Left lung (tissue), 10 donors: ENCODE measurements around the gene TMUB1. TPM values are rescaled to one million over a fixed set of nuclear protein-coding genes. Genes with fewer than 3 reads are reported as not detected.

Experiments
- ATAC-seq: fragments of 200-7000 bp; cut with Tn5 transposase; one replicate; pipeline ENCODE4 v1.9.1; 2020; ENCODE audit warnings: moderate library complexity
- DNase-seq, 4 donors: peaks; one replicate each; pipeline ENCODE4 v3.0.0-alpha.2; 2013 to 2020
- H3K27ac ChIP-seq, 2 donors: fragments of 200-600 bp; sonication (generic) in 1 of 2; one replicate each; pipeline versions ENCODE4 v1.5.0 to v1.8.0; 2020 to 2021
- H3K27me3 ChIP-seq, 2 donors: fragments of 200-600 bp; sonication (generic) in 1 of 2; one replicate each; pipeline versions ENCODE4 v1.5.0 to v1.8.0; 2020 to 2021
- H3K36me3 ChIP-seq, 2 donors: fragments of 200-600 bp; sonication (generic) in 1 of 2; one replicate each; pipeline versions ENCODE4 v1.5.0 to v1.8.0; 2020 to 2021
- H3K4me1 ChIP-seq, 2 donors: fragments of 200-600 bp; one replicate each; pipeline ENCODE4 v1.8.0; 2021
- H3K4me3 ChIP-seq, 2 donors: fragments of 200-600 bp; sonication (generic) in 1 of 2; one replicate each; pipeline versions ENCODE4 v1.5.0 to v1.8.0; 2020 to 2021; ENCODE audit warnings: mild to moderate bottlenecking in 1 of 2
- H3K9me3 ChIP-seq, 2 donors: fragments of 200-600 bp; sonication (generic) in 1 of 2; one replicate each; pipeline versions ENCODE4 v1.5.0 to v1.8.0; 2020 to 2021
- CTCF ChIP-seq, 2 donors: fragments of 200-600 bp; sonication (generic) in 1 of 2; IDR thresholded peaks; one replicate each; pipeline versions ENCODE4 v1.5.0 to v1.8.0; 2021; ENCODE audit warnings: antibody characterized with exemption in 2 of 2
- intact Hi-C, 2 donors: fragments of 100-400 bp; cut with DNase I; formaldehyde crosslinking; loops; one replicate each; pipeline versions ENCODE4 v1.11.2 to v1.14.2; 2022
- polyA plus RNA-seq, 6 donors: library from polyadenylated mRNA; unstranded; fragments of 120-200 nt; gene quantifications; one replicate each; pipeline ENCODE4 v1.2.1, GENCODE V29; 2013; ENCODE audit not compliant: insufficient read length in 6 of 6
- total RNA-seq, 2 donors: library from RNA; stranded (reverse); fragmentation: NEBNext Ultra II Directional; extraction: Animal tissue kit (Norgen Biotek cat#: 25700); gene quantifications; one replicate each; pipeline ENCODE4 v1.2.1, GENCODE V29; 2021
- donor health status: DM: no; HTN: yes; CAD: no.
- donor health status: DM: no; HTN: no; CAD: no.

TMUB1 gene
- total and polyA plus RNA-seq, 8 donors: 21.2 to 49.1 (median 24.5) TPM

GRCh38 chr7:151103973-151104372, 20.7 kb upstream of the TMUB1 start:
- H3K27ac ChIP-seq: no peak overlapping the region
- no peaks in the 10 kb centered on the region for H3K27me3 ChIP-seq
- TF ChIP-seq CTCF (IDR thresholded peaks at IDR 0.05): no peak
- ATAC-seq (no peak), DNase-seq (peak in 1 of 4 donors; percentile 28)
- H3K4me1 ChIP-seq: peaks cover 0 to 13% of the 10 kb centered on the region in 2 donors
- H3K9me3 ChIP-seq: no peaks in the 10 kb centered on the region
- intact Hi-C loops: no loop called here
- H3K36me3 ChIP-seq: peaks cover 0 to 8% of the 10 kb centered on the region in 2 donors
- H3K4me3 ChIP-seq: no peak overlapping the region

- peaks cover 0 to 10% of the 10 kb centered on the region in 2 donors for H3K4me1 ChIP-seq
- no peak overlapping the region for H3K4me3 ChIP-seq
- peaks cover 0 to 8% of the 10 kb centered on the region in 2 donors for H3K36me3 ChIP-seq
- ATAC-seq (no peak), DNase-seq (no peak)
- intact Hi-C loops: no loop called here
- H3K27me3 ChIP-seq: no peaks in the 10 kb centered on the region
- no peak for TF ChIP-seq CTCF (IDR thresholded peaks at IDR 0.05)
- H3K9me3 ChIP-seq: no peaks in the 10 kb centered on the region
- no peak overlapping the region for H3K27ac ChIP-seq
These were observed 19.7 kb upstream of the TMUB1 start for GRCh38 chr7:151102991-151103390.

- Histone ChIP-seq H3K9me3 (no peaks in the 10 kb centered on the region), H3K36me3 (peaks cover 0 to 8% of the 10 kb centered on the region in 2 donors), H3K27me3 (no peaks in the 10 kb centered on the region), H3K27ac (no peak overlapping the region), H3K4me1 (peaks cover 0 to 10% of the 10 kb centered on the region in 2 donors), H3K4me3 (no peak overlapping the region)
- ATAC-seq: no peak
- intact Hi-C loops: no loop called here
- TF ChIP-seq CTCF (IDR thresholded peaks at IDR 0.05): no peak
- DNase-seq: peak in 1 of 4 donors; percentile 68
These were observed 18.5 kb upstream of the TMUB1 start for GRCh38 chr7:151101621-151102396.

- intact Hi-C loops: no loop called here
- peaks cover 0 to 4% of the 10 kb centered on the region in 2 donors for H3K36me3 ChIP-seq
- no peaks in the 10 kb centered on the region for H3K27me3 ChIP-seq
- no peak overlapping the region for H3K27ac ChIP-seq
- no peaks in the 10 kb centered on the region for H3K9me3 ChIP-seq
- ATAC-seq (no peak), DNase-seq (peak in 1 of 4 donors; percentile 63)
- H3K4me3 ChIP-seq: no peak overlapping the region
- H3K4me1 ChIP-seq: peaks cover 0 to 10% of the 10 kb centered on the region in 2 donors
- no peak for TF ChIP-seq CTCF (IDR thresholded peaks at IDR 0.05)
These were observed 17.6 kb upstream of the TMUB1 start for GRCh38 chr7:151100921-151101320.

GRCh38 chr7:151099486-151100211, 16.4 kb upstream of the TMUB1 start:
- peak in 1 of 4 donors; percentile 65 for DNase-seq
- peak overlapping the region in 1 of 2 donors; percentile 13 for H3K27ac ChIP-seq
- H3K36me3 ChIP-seq: peaks cover 0 to 1% of the 10 kb centered on the region in 2 donors
- ATAC-seq: peak; percentile 15
- H3K4me3 ChIP-seq: no peak overlapping the region
- TF ChIP-seq CTCF (IDR thresholded peaks at IDR 0.05): no peak
- H3K4me1 ChIP-seq: peaks cover 0 to 15% of the 10 kb centered on the region in 2 donors
- no peaks in the 10 kb centered on the region for H3K27me3 ChIP-seq
- H3K9me3 ChIP-seq: no peaks in the 10 kb centered on the region
- intact Hi-C loops: no loop called here
